PC-3 (cell line): ENCODE results near the gene ADAT2. TPM values are rescaled to one million over a fixed set of nuclear protein-coding genes. Genes with fewer than 3 reads are reported as not detected.

ENCODE experiments used
- ATAC-seq: fragments of 200-7000 bp; cut with Tn5 transposase; 2 replicates; pipeline ENCODE4 v1.9.1; 2020; ENCODE audit warnings: mild to moderate bottlenecking, moderate library complexity
- BruUV-seq: library from RNA; stranded (reverse); fragments of 400-500 nt; replicated peaks from 2 replicates; lab custom pipeline; 2021; lab: Mats Ljungman, UMichigan
- CTCF ChIA-PET: fragments of 300-600 bp; sonication (Branson Sonifier 250); formaldehyde crosslinking; loops from one replicate; lab custom pipeline; 2022; ENCODE audit warnings: antibody characterized with exemption; lab: Charles Lee
- POLR2A ChIA-PET: fragments of 300-600 bp; sonication (Branson Sonifier 250); formaldehyde crosslinking; loops from one replicate; lab custom pipeline; 2022; ENCODE audit warnings: antibody characterized with exemption; ENCODE audit not compliant: unreplicated experiment; lab: Charles Lee
- DNase-seq: peaks from one replicate; pipeline ENCODE4 v3.0.0-alpha.2; 2015
- H2AFZ ChIP-seq: fragments of 300-600 bp; sonication (generic); 2 replicates; pipeline ENCODE4 v1.6.0; 2016; ENCODE audit warnings: antibody characterized with exemption, low read length
- H3F3A ChIP-seq: fragments of 300-600 bp; sonication (generic); one replicate; pipeline ENCODE4 v1.6.0; 2017; ENCODE audit warnings: antibody characterized with exemption, low read length, control low read depth, mild to moderate bottlenecking; ENCODE audit not compliant: unreplicated experiment
- H3K27ac ChIP-seq: fragments of 300-600 bp; sonication (generic); 2 replicates; pipeline ENCODE4 v1.5.1; 2016; ENCODE audit warnings: mild to moderate bottlenecking, low read length
- H3K27me3 ChIP-seq: fragments of 300-600 bp; sonication (generic); 2 replicates; pipeline ENCODE4 v1.6.1; 2016; ENCODE audit warnings: low read length, mixed read lengths
- H3K36me3 ChIP-seq: fragments of 300-600 bp; sonication (generic); 2 replicates; pipeline ENCODE4 v1.6.1; 2016; ENCODE audit warnings: low read depth, mixed run types, low read length, mixed read lengths
- H3K4me1 ChIP-seq: fragments of 300-600 bp; sonication (generic); 2 replicates; pipeline ENCODE4 v1.5.1; 2016; ENCODE audit warnings: low read length; ENCODE audit not compliant: insufficient read depth
- H3K4me2 ChIP-seq: fragments of 300-600 bp; sonication (generic); 2 replicates; pipeline ENCODE4 v1.6.0; 2016; ENCODE audit warnings: low read length
- H3K4me3 ChIP-seq: fragments of 300-600 bp; sonication (generic); 2 replicates; pipeline ENCODE4 v1.5.1; 2016; ENCODE audit warnings: mild to moderate bottlenecking, low read length, mixed read lengths
- H3K79me2 ChIP-seq: fragments of 300-600 bp; sonication (generic); 2 replicates; pipeline ENCODE4 v1.6.1; 2017; ENCODE audit warnings: low read length, mixed read lengths
- H3K9ac ChIP-seq: fragments of 300-600 bp; sonication (generic); 2 replicates; pipeline ENCODE4 v1.6.0; 2016; ENCODE audit warnings: mild to moderate bottlenecking, low read length
- H3K9me2 ChIP-seq: fragments of 300-600 bp; sonication (generic); replicated peaks from 2 replicates; pipeline ENCODE4 v1.6.1; 2016; ENCODE audit warnings: mixed run types, low read length, mixed read lengths
- H3K9me3 ChIP-seq: fragments of 300-600 bp; sonication (generic); 2 replicates; pipeline ENCODE4 v1.6.1; 2016; ENCODE audit warnings: low read length, mixed read lengths
- H4K20me1 ChIP-seq: fragments of 300-600 bp; sonication (generic); 2 replicates; pipeline ENCODE4 v1.6.1; 2016; ENCODE audit warnings: low read length, mixed read lengths
- EZH2 ChIP-seq: fragments of 300-600 bp; sonication (generic); IDR thresholded peaks from one replicate; pipeline ENCODE4 v1.6.1; 2017; ENCODE audit warnings: antibody characterized with exemption, mild to moderate bottlenecking, low read length; ENCODE audit not compliant: unreplicated experiment
- EZH2phosphoT487 ChIP-seq: fragments of 300-600 bp; sonication (generic); IDR thresholded peaks from 2 replicates; pipeline ENCODE4 v1.6.1; 2018; ENCODE audit warnings: mild to moderate bottlenecking, antibody characterized with exemption, low read length, borderline replicate concordance
- intact Hi-C: fragments of 100-400 bp; cut with micrococcal nuclease; formaldehyde crosslinking; loops from 2 replicates; pipeline ENCODE4 v1.9.0; 2023
- total RNA-seq: library from RNA; depleted of rRNA; stranded (reverse); fragments of >200 nt; gene quantifications from 2 replicates; pipeline ENCODE4 v1.2.3, GENCODE V29; 2014
- TF ChIP-seq, protein P1 (sequence below): fragments of 300-600 bp; sonication (generic); conservative IDR thresholded peaks from 2 replicates; pipeline ENCODE4 v1.5.1; 2017; ENCODE audit warnings: antibody characterized with exemption, low read depth, mild to moderate bottlenecking, low read length

Gene ADAT2
- total RNA-seq, 1 experiment from 2014 or later, result 5.1 TPM

DNA sequence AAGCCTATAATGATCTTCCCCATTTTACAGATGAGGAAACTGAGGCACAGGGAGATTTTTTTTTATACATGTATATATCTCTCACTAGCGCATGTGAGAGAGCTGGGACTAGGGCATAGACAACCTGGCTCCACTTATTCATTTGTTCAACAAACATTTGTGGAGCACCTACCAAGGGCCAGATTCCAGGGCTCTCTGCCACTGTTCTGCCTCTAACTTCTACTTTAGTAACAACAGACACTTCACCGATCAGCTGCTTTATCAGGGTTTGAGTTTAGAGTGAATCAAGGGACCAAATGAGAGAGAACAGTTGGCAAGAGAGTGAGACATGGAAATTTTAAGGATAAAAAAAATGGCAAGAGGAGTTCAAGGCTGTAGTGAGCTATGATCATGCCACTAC lies 7.4 kb downstream of the ADAT2 start:
- intact Hi-C loops, result no loop called here
- no peak overlapping the region for H3K27ac ChIP-seq
- H3K9me3 ChIP-seq, result no peaks in the 10 kb centered on the region
- POLR2A ChIA-PET, result interaction anchor here (0.6 kb wide), 1 partner anchor 117 kb away, joined by 3 read pairs; no protein-coding TSS in a partner anchor
- H3K27me3 ChIP-seq, result no peaks in the 10 kb centered on the region
- peaks cover 3% of the 10 kb centered on the region; the same call in 1 of the 2 replicates for H3K4me1 ChIP-seq
- no peak for ATAC-seq
- no peak overlapping the region for H3K9ac ChIP-seq
- no peak overlapping the region for H3K4me2 ChIP-seq
- H4K20me1 ChIP-seq, result no peaks in the 10 kb centered on the region
- H3K9me2 ChIP-seq, result no peaks in the 10 kb centered on the region
- DNase-seq, result no peak
- H3K36me3 ChIP-seq, result peaks cover 5% of the 10 kb centered on the region
- CTCF ChIA-PET, result no interaction called here
- H2AFZ ChIP-seq, result no peak overlapping the region
- no peaks in the 10 kb centered on the region for H3F3A ChIP-seq
- BruUV-seq, result no TSS peak
- TF ChIP-seq EZH2phosphoT487 (no peak), EZH2 (no peak)
- TF ChIP-seq, protein P1, sequence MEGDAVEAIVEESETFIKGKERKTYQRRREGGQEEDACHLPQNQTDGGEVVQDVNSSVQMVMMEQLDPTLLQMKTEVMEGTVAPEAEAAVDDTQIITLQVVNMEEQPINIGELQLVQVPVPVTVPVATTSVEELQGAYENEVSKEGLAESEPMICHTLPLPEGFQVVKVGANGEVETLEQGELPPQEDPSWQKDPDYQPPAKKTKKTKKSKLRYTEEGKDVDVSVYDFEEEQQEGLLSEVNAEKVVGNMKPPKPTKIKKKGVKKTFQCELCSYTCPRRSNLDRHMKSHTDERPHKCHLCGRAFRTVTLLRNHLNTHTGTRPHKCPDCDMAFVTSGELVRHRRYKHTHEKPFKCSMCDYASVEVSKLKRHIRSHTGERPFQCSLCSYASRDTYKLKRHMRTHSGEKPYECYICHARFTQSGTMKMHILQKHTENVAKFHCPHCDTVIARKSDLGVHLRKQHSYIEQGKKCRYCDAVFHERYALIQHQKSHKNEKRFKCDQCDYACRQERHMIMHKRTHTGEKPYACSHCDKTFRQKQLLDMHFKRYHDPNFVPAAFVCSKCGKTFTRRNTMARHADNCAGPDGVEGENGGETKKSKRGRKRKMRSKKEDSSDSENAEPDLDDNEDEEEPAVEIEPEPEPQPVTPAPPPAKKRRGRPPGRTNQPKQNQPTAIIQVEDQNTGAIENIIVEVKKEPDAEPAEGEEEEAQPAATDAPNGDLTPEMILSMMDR, result no peak
- no peak overlapping the region for H3K4me3 ChIP-seq
- H3K79me2 ChIP-seq, result peaks cover 18% of the 10 kb centered on the region

DNA sequence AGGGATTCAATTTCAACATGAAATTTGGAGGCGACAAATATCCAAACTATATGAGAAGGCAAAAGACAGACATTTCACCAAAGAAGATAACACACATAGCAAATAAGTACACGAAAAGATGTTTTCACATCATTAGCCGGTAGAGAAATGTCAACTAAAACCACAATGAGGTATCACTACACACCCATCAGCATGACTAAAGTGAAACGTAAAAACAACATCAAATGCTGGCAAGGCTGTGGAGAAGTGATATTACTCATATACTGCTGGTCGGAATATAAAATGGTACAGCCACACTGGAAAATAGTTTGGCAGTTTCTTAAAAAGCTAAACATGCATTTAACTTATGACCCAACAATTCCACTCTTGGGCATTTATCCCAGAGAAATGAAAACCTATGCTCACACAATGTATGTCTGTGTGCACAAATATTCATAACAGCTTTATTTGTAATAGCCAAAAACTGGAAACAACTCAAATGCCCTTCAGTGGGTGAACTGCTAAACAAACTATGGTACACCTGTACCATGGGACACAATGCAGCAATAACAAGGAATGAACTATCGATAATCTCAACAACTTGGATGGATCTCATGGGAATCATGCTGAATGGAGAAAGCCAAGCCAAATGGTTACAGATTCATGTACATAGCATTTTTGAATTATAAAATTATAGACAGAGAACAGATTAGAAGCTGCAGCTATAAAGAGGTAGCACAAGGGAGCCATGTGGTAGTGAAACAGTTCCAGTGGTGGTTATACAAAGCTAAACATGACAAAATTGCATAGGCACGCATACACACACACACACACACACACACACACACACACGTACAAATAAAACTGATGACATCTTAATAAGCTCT lies 8.6 kb downstream of the ADAT2 start:
- DNase-seq, result peak; percentile 30
- POLR2A ChIA-PET, result interaction anchor here (0.6 kb wide), 1 partner anchor 8 kb away, joined by 5 read pairs; the partner anchor contains the start of gene ADAT2
- BruUV-seq, result no TSS peak

More for the DNA sequence above, 8.6 kb downstream of the ADAT2 start:
- H3K9me3 ChIP-seq, result no peaks in the 10 kb centered on the region
- no peak overlapping the region for H3K4me3 ChIP-seq
- H3K4me1 ChIP-seq, result peaks cover 3% of the 10 kb centered on the region; the same call in 1 of the 2 replicates
- ATAC-seq, result no peak
- TF ChIP-seq EZH2phosphoT487 (no peak), EZH2 (no peak)
- TF ChIP-seq, protein P1, result no peak
- no peak overlapping the region for H3K9ac ChIP-seq
- H3K4me2 ChIP-seq, result no peak overlapping the region
- H3K9me2 ChIP-seq, result no peaks in the 10 kb centered on the region
- CTCF ChIA-PET, result no interaction called here
- H4K20me1 ChIP-seq, result no peaks in the 10 kb centered on the region
- peaks cover 5% of the 10 kb centered on the region for H3K36me3 ChIP-seq
- H2AFZ ChIP-seq, result no peak overlapping the region
- peak overlapping the region; percentile 20 for H3K27ac ChIP-seq
- peaks cover 9% of the 10 kb centered on the region; the same call in 1 of the 2 replicates for H3K79me2 ChIP-seq
- intact Hi-C loops, result no loop called here
- no peaks in the 10 kb centered on the region for H3K27me3 ChIP-seq
- H3F3A ChIP-seq, result no peaks in the 10 kb centered on the region
